GM12801 (cell line): ENCODE measurements around the gene UBE2F.

Experiments
- TF ChIP-seq, protein P1 (sequence below): IDR thresholded peaks from one replicate; pipeline ENCODE4 v1.5.1; 2011; ENCODE audit warnings: control low read depth; ENCODE audit not compliant: insufficient read length; ENCODE audit errors: extremely low read depth

UBE2F gene

DNA sequence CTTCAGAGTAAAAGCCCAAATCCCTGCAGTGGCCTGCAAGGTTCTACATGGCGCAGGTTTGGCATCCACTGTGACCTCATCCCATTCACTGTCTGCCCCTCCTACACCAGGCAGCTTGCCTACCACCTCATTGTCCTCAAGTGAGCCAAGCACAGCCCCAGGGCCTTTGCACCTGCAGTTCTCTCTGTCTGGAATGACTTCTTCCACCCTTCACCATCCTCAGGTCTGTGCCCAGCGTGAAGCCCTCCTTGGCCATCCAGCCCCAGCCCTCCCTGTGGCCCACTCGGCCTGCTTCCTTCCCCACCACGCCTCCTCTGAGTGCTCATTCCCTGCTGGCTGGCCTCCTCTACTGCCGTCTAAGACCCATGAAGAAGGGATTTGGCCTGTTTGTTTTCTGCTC is 32.6 kb upstream of the UBE2F start:
- TF ChIP-seq, protein P1, sequence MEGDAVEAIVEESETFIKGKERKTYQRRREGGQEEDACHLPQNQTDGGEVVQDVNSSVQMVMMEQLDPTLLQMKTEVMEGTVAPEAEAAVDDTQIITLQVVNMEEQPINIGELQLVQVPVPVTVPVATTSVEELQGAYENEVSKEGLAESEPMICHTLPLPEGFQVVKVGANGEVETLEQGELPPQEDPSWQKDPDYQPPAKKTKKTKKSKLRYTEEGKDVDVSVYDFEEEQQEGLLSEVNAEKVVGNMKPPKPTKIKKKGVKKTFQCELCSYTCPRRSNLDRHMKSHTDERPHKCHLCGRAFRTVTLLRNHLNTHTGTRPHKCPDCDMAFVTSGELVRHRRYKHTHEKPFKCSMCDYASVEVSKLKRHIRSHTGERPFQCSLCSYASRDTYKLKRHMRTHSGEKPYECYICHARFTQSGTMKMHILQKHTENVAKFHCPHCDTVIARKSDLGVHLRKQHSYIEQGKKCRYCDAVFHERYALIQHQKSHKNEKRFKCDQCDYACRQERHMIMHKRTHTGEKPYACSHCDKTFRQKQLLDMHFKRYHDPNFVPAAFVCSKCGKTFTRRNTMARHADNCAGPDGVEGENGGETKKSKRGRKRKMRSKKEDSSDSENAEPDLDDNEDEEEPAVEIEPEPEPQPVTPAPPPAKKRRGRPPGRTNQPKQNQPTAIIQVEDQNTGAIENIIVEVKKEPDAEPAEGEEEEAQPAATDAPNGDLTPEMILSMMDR: no peak

DNA sequence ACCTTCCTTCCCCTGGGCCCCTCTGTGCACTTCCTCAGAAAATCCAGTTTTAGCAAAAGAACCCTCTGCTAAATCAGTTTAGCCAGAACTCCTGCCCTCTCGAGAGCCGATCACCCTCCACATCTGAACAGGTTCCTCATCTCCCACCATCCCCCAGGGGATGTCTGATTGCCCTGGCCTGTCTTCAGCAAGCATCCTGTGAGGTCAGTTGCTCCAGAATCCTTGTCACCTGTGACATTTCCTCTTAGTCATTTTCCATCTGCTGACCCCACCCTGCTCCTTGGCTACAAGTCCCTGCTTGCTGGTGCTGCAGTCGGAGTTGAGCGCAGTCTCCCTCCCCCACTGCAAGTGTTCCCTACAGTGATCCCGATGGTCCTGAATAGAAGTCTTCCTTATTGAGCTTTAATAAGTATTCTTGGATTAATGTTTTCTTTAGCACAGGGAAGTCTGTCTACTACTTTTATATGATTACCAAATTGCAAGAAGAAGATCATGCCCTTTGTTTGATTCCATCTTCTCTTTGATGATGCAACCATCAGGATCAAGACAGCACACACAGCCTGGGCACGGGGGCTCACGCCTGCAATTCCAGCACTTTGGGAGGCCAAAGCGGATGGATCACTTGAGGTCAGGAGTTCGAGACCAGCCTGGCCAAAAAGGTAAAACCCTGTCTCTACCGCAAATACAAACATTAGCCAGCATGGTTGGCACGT is 30.9 kb upstream of the UBE2F start:
- TF ChIP-seq, protein P1: no peak

DNA sequence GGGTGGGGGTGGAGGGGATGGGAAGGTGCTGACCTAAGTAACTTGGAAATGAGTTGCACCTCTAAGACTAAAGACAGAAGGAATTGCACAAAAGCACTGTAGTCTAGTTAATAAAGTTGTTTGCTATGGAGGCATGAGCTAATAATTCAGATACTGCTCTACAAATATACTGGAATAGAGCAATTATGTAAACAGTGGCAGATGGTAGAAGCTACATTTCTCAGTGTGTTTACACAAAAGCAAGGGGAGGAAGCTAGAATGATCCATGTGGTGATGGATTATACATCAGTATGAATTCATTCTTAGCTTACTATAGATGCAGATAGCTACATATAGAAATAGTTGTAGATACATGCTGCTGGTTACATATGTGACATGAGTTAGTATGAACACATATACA is 27.6 kb upstream of the UBE2F start:
- TF ChIP-seq, protein P1: no peak

DNA sequence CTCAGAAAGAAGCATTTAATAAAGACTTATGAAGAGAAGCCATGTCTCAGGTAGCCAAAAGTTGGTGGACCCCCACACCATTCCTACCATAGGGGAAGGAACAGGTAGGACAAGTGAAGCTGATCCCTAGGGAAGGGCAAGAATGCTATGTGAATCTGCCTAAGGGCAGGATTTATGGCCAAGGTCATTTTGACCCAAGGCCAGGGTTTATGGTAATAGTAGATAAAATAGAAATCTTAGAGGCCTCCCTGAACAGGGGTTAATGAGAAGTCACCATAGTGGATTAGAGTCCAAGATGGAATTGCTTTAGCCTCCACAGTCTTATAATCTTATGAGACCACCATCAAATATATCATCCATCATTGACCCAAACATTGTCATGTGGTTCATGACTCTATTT is 26.0 kb upstream of the UBE2F start:
- TF ChIP-seq, protein P1: no peak

DNA sequence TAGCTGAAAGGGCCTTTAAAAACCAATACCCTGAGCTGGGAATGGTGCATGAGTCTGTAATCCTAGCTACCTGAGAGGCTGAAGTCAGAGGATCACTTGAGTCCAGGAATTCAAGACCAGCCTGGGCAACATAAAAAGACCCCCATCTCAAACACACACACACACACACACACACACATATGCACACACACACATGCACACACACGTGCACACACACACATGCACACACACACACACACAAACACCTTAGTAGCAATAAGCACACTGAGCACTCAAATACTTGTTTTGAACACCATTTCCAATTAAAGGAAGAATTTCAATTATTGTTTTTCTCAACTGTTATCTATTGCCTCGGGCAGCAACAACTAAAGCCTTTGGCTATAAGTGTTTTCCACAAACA is 25.6 kb upstream of the UBE2F start:
- TF ChIP-seq, protein P1: no peak

DNA sequence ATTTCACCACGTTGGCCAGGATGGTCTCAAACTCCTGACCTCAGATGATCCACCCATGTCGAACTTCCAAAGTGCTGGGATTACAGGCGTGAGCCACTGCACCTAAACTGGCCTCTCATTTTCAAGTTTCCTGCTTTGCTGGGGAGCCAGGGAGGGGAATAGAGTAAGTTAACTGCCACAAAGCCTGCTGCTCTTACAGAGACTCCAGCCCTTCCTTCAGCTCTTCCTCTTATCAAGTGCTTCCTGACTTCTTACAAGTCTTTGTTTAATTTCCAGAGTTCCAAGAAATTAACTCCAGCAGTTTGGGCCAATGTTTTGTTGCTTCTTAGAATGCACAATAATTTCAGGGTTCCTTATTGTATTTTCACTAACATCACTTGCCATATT is 24.3 kb upstream of the UBE2F start:
- TF ChIP-seq, protein P1: no peak

DNA sequence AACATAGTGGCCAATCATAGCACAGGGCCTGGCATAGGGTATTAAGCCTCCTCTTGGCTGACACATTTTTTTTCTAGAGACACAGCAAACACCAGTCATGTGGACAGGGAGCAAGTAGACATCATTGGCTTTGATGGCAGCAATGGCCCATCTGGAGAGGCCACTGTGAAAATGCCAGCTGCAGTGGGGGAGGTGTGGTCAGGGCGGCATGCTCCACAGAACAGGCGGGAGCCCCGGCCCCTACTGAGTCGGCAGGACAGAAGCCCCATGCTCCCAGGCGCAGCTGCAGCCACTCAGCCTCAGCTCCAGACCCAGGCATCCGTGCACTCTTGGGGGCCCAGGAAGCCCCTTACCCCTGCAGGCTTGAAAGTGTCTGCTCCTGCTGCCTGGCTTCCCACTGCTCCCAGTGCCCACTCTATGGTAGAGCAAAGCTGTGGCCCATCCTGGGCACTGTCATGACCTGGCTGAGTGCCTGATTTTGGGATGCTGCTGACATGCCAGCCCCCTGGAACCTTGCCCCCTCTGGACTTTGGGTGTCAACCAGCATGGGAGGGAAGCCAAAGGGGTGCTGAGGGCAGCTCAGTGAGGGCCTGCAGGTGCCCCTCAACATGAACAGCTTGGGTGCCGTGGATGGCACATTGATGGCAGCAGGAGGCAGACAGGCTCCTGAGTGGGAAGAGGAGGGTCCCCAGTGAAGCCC is 23.3 kb upstream of the UBE2F start:
- TF ChIP-seq, protein P1: no peak
